Femur (tissue), 1 donor: ENCODE results near the gene TPRG1L.
A peak's percentile ranks its signal among the peaks of the same experiment; 100 is the strongest.
"Not testable (repeated sequence)": the region's sequence is repeated elsewhere in the genome, so short reads cannot be mapped to it uniquely, and the experiment has no call there.

ENCODE experiments used
- DNase-seq: peaks from one replicate; pipeline ENCODE4 v3.0.0-alpha.2; 2017

TPRG1L gene

GRCh38 chr1:3609769-3610526 lies 14.9 kb upstream of the TPRG1L start:
- no peak for DNase-seq

GRCh38 chr1:3610527-3611169 lies 14.2 kb upstream of the TPRG1L start:
- DNase-seq = peak; percentile 67

- DNase-seq = peak; percentile 90
Observed at GRCh38 chr1:3611170-3612019, 13.4 kb upstream of the TPRG1L start, which contains the start of gene MEGF6. Gene MEGF6 (minus strand): TSS chr1:3611508. CDS start chr1:3611268, 240 bp downstream.

GRCh38 chr1:3612123-3612522 lies 12.7 kb upstream of the TPRG1L start:
- no peak for DNase-seq

GRCh38 chr1:3614755-3615742 lies 9.8 kb upstream of the TPRG1L start:
- no peak for DNase-seq

- no peak for DNase-seq
Observed at GRCh38 chr1:3616861-3617260, 8.0 kb upstream of the TPRG1L start.

GRCh38 chr1:3617806-3618345 lies 6.9 kb upstream of the TPRG1L start:
- no peak for DNase-seq

GRCh38 chr1:3618531-3618880 lies 6.3 kb upstream of the TPRG1L start:
- no peak for DNase-seq

- peak; percentile 78 for DNase-seq
Observed at GRCh38 chr1:3618881-3619671, 5.7 kb upstream of the TPRG1L start.

GRCh38 chr1:3620708-3621107 lies 4.1 kb upstream of the TPRG1L start:
- no peak for DNase-seq

GRCh38 chr1:3621151-3621671 lies 3.6 kb upstream of the TPRG1L start:
- not testable (repeated sequence) for DNase-seq

GRCh38 chr1:3622102-3622501 lies 2.7 kb upstream of the TPRG1L start:
- not testable (repeated sequence) for DNase-seq

- no peak for DNase-seq
Observed at GRCh38 chr1:3623441-3624199, 1.2 kb upstream of the TPRG1L start.

GRCh38 chr1:3625151-3625907 lies 514 bp downstream of the TPRG1L start:
- no peak for DNase-seq

GRCh38 chr1:3626025-3626424 lies 1.2 kb downstream of the TPRG1L start:
- no peak for DNase-seq

GRCh38 chr1:3627515-3628253 lies 2.9 kb downstream of the TPRG1L start:
- no peak for DNase-seq

GRCh38 chr1:3628445-3628844 lies 3.6 kb downstream of the TPRG1L start:
- no peak for DNase-seq

GRCh38 chr1:3629561-3630160 lies 4.8 kb downstream of the TPRG1L start:
- DNase-seq = no peak
